WERI-Rb-1 (cell line): Measurements from ENCODE around the gene URM1.

Source experiments
- DNase-seq: peaks from one replicate; pipeline ENCODE4 v3.0.0-alpha.2; 2020
- H3K27ac ChIP-seq: fragments of 250-450 bp; sonication (Bioruptor Pico); 2 replicates; pipeline ENCODE4 v1.5.1; 2020; ENCODE audit warnings: mild to moderate bottlenecking, moderate library complexity
- H3K27me3 ChIP-seq: fragments of 250-450 bp; sonication (Bioruptor Pico); 2 replicates; pipeline ENCODE4 v1.5.1; 2021; ENCODE audit warnings: mild to moderate bottlenecking, low read depth, moderate library complexity; ENCODE audit not compliant: insufficient read depth, severe bottlenecking
- H3K36me3 ChIP-seq: fragments of 250-450 bp; sonication (Bioruptor Pico); 2 replicates; pipeline ENCODE4 v1.5.1; 2020; ENCODE audit warnings: mild to moderate bottlenecking, moderate library complexity
- H3K4me3 ChIP-seq: 2 replicates; pipeline ENCODE4 v1.5.1; 2011; ENCODE audit warnings: low read depth, mild to moderate bottlenecking, control low read depth, low read length
- H3K9me3 ChIP-seq: fragments of 250-450 bp; sonication (Bioruptor Pico); 2 replicates; pipeline ENCODE4 v1.5.1; 2021; ENCODE audit warnings: mild to moderate bottlenecking, moderate library complexity; ENCODE audit not compliant: severe bottlenecking
- TF ChIP-seq, protein P1 (sequence below): IDR thresholded peaks from 2 replicates; pipeline ENCODE4 v1.5.1; 2011; ENCODE audit warnings: low read depth, mild to moderate bottlenecking, control low read depth, inconsistent platforms, low read length

Gene URM1

DNA sequence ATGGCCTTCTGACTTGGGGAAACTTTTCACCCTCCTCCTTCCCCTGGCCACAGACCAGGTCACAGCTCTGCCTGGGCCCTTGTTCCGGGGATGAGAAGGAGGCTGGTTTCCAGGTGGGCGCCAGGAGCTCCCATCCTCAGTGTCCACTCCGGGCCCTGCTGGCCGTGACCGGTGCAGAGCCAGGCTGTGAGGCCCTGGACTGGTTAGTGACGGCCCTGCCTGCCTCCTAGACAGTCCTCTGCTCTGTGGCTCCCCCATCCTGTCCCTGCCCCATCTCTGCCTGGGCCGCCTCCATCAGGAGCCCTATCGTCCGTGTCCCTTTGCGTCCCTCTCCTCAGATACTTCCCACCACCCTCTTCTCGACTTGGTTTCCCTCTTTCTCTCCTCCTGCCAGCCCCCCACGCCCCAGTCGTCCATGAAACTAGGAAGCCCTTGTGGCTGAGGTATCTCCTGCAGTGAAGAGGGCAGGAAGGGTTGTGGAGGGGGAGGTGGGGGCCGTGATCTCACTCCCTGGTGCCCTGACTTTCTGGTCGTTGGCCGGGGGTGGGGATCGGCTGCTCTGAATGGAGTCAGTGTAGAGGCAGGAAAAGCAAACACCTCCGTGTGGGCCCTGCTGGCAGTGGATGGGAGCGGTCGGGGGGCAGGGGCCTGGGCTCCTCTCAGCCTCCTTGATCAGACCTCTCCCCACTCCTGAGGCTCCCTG is 34.1 kb downstream of the URM1 start:
- Histone ChIP-seq H3K4me3 (no peak overlapping the region), H3K36me3 (no peaks in the 10 kb centered on the region), H3K27ac (peak overlapping the region; percentile 46), H3K27me3 (no peaks in the 10 kb centered on the region), H3K9me3 (peaks cover 4% of the 10 kb centered on the region)
- no peak for DNase-seq
- TF ChIP-seq, protein P1, sequence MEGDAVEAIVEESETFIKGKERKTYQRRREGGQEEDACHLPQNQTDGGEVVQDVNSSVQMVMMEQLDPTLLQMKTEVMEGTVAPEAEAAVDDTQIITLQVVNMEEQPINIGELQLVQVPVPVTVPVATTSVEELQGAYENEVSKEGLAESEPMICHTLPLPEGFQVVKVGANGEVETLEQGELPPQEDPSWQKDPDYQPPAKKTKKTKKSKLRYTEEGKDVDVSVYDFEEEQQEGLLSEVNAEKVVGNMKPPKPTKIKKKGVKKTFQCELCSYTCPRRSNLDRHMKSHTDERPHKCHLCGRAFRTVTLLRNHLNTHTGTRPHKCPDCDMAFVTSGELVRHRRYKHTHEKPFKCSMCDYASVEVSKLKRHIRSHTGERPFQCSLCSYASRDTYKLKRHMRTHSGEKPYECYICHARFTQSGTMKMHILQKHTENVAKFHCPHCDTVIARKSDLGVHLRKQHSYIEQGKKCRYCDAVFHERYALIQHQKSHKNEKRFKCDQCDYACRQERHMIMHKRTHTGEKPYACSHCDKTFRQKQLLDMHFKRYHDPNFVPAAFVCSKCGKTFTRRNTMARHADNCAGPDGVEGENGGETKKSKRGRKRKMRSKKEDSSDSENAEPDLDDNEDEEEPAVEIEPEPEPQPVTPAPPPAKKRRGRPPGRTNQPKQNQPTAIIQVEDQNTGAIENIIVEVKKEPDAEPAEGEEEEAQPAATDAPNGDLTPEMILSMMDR, result no peak

GRCh38 chr9:128405780-128406171 is 34.6 kb downstream of the URM1 start:
- peak overlapping the region; percentile 46 for H3K27ac ChIP-seq
- no peak overlapping the region for H3K4me3 ChIP-seq
- TF ChIP-seq, protein P1, result no peak
- DNase-seq, result no peak
- H3K36me3 ChIP-seq, result no peaks in the 10 kb centered on the region
- H3K27me3 ChIP-seq, result no peaks in the 10 kb centered on the region
- H3K9me3 ChIP-seq, result no peaks in the 10 kb centered on the region

GRCh38 chr9:128406848-128407391 is 35.7 kb downstream of the URM1 start:
- no peaks in the 10 kb centered on the region for H3K36me3 ChIP-seq
- H3K4me3 ChIP-seq, result no peak overlapping the region
- DNase-seq, result no peak
- no peaks in the 10 kb centered on the region for H3K9me3 ChIP-seq
- TF ChIP-seq, protein P1, result no peak
- no peak overlapping the region for H3K27ac ChIP-seq
- no peaks in the 10 kb centered on the region for H3K27me3 ChIP-seq

DNA sequence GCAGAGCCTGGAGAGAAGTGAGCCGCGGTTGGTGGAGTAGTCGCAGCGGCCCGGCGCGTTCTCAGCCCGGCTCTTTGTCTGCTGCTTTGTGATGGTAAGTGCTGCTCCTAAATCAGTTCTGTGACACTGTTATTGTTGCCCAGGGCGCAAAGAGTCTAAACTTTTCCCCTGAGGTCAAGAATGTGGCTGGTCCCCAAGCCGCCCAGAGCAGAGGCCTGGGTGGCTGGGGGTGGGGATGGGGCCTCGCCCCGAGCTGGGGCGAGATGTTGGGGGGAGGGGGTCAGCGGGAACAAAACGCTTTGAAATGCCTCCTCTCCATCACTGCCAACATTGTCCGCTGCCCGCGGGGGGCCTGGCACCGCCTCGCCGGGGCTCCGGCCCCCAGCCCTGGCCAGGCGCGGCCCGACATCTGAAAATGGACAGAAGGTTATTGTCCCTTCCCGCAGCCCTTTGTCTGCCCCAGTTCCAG is 37.8 kb downstream of the URM1 start:
- Histone ChIP-seq H3K27ac (no peak overlapping the region), H3K36me3 (no peaks in the 10 kb centered on the region), H3K4me3 (no peak overlapping the region), H3K27me3 (no peaks in the 10 kb centered on the region), H3K9me3 (no peaks in the 10 kb centered on the region)
- DNase-seq, result no peak
- TF ChIP-seq, protein P1, result no peak

DNA sequence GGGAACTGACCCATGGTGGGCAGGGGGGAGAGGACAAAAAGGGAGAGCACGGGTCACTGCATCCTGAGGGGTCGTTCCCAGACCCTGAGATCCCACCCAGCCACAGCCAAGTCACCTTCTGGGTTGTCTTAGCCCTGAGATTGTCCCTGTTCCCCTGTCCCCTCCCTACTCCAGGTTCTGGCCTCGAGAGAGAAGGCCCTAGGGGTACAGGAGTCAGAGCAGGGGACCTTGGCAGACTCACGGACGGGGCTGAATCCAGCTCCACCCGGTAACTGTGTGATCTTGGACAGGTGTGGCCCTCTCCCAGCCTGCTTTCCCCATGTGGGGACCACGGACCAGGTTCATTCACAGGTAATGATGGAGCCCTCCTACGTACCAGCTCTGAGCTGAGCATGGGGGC is 38.3 kb downstream of the URM1 start:
- no peaks in the 10 kb centered on the region for H3K36me3 ChIP-seq
- DNase-seq, result no peak
- TF ChIP-seq, protein P1, result no peak
- no peaks in the 10 kb centered on the region for H3K27me3 ChIP-seq
- H3K4me3 ChIP-seq, result no peak overlapping the region
- no peak overlapping the region; the same call in 1 of the 2 replicates for H3K27ac ChIP-seq
- no peaks in the 10 kb centered on the region for H3K9me3 ChIP-seq
